Activated B cell treated with CpG ODN at 0.5 μM for 24 hours (primary cell): ENCODE measurements around the gene KDM6B. TPM values are rescaled to one million over a fixed set of nuclear protein-coding genes. Genes with fewer than 3 reads are reported as not detected.
"Not testable (repeated sequence)": the region's sequence is repeated elsewhere in the genome, so short reads cannot be mapped to it uniquely, and the experiment has no call there.

Source experiments
- ATAC-seq: fragments of 200-7000 bp; cut with Tn5 transposase; one replicate; pipeline ENCODE4 v1.10.0; 2021; ENCODE audit warnings: low read depth, mild to moderate bottlenecking, moderate library complexity
- CTCF ChIA-PET: fragments of 350-600 bp; sonication (Branson Sonifier 250); formaldehyde crosslinking; loops from one replicate; lab custom pipeline; 2021; ENCODE audit warnings: antibody characterized with exemption; lab: Charles Lee
- POLR2A ChIA-PET: fragments of 350-600 bp; sonication (Branson Sonifier 250); formaldehyde crosslinking; loops from one replicate; lab custom pipeline; 2021; ENCODE audit warnings: antibody characterized with exemption; lab: Charles Lee
- DNase-seq: peaks from one replicate; pipeline ENCODE4 v3.0.0; 2022
- H3K27ac Mint-ChIP-seq: one replicate; pipeline ENCODE4 v1.8.0; 2020; ENCODE audit warnings: mixed read lengths
- H3K27me3 Mint-ChIP-seq: one replicate; pipeline ENCODE4 v1.8.0; 2021; ENCODE audit warnings: mixed read lengths
- H3K36me3 Mint-ChIP-seq: one replicate; pipeline ENCODE4 v1.8.0; 2021; ENCODE audit warnings: low read depth, mixed read lengths
- H3K4me1 Mint-ChIP-seq: one replicate; pipeline ENCODE4 v1.8.0; 2021; ENCODE audit warnings: mixed read lengths
- H3K4me3 Mint-ChIP-seq: one replicate; pipeline ENCODE4 v1.8.0; 2020; ENCODE audit warnings: mild to moderate bottlenecking, mixed read lengths
- H3K9me3 Mint-ChIP-seq: one replicate; pipeline ENCODE4 v1.8.0; 2020; ENCODE audit warnings: mixed read lengths
- intact Hi-C: fragments of 100-400 bp; cut with micrococcal nuclease; formaldehyde crosslinking; loops from one replicate; pipeline ENCODE4 v1.15.1; 2024
- total RNA-seq: library from RNA; stranded (reverse); gene quantifications from 2 replicates; pipeline ENCODE4 v1.2.3, GENCODE V29; 2022
- TF ChIP-seq, protein P1 (sequence below): fragments of 200-600 bp; IDR thresholded peaks from one replicate; pipeline ENCODE4 v1.8.0; 2022; ENCODE audit warnings: antibody characterized with exemption, mild to moderate bottlenecking

Gene KDM6B
- total RNA-seq, 1 donor from 2014 or later = 70.8 TPM

DNA sequence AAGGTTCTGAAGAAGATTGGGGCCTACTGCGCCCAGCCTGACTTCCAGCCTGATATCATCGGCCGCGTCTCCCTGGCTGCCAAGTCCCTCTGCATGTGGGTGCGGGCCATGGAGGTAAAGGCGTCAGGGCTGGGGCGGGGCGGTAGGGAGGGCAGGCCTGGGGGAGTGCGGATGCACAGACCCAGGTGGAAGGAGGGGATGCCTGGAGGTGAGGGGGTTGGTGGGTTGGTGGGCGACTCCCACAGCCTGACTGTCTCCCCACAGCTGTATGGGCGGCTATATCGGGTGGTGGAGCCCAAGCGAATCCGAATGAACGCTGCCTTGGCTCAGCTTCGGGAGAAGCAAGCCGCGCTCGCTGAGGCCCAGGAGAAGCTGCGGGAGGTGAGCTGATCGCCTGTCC lies 26.8 kb upstream of the KDM6B start:
- Mint-ChIP-seq H3K4me3 (no peak overlapping the region), H3K9me3 (no peaks in the 10 kb centered on the region), H3K27ac (no peak overlapping the region), H3K27me3 (peaks cover 20% of the 10 kb centered on the region), H3K36me3 (no peaks in the 10 kb centered on the region), H3K4me1 (no peaks in the 10 kb centered on the region)
- TF ChIP-seq, protein P1, sequence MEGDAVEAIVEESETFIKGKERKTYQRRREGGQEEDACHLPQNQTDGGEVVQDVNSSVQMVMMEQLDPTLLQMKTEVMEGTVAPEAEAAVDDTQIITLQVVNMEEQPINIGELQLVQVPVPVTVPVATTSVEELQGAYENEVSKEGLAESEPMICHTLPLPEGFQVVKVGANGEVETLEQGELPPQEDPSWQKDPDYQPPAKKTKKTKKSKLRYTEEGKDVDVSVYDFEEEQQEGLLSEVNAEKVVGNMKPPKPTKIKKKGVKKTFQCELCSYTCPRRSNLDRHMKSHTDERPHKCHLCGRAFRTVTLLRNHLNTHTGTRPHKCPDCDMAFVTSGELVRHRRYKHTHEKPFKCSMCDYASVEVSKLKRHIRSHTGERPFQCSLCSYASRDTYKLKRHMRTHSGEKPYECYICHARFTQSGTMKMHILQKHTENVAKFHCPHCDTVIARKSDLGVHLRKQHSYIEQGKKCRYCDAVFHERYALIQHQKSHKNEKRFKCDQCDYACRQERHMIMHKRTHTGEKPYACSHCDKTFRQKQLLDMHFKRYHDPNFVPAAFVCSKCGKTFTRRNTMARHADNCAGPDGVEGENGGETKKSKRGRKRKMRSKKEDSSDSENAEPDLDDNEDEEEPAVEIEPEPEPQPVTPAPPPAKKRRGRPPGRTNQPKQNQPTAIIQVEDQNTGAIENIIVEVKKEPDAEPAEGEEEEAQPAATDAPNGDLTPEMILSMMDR = no peak
- ChIA-PET CTCF (no interaction called here), POLR2A (no interaction called here)
- intact Hi-C loops = no loop called here
- ATAC-seq (no peak), DNase-seq (no peak)

DNA sequence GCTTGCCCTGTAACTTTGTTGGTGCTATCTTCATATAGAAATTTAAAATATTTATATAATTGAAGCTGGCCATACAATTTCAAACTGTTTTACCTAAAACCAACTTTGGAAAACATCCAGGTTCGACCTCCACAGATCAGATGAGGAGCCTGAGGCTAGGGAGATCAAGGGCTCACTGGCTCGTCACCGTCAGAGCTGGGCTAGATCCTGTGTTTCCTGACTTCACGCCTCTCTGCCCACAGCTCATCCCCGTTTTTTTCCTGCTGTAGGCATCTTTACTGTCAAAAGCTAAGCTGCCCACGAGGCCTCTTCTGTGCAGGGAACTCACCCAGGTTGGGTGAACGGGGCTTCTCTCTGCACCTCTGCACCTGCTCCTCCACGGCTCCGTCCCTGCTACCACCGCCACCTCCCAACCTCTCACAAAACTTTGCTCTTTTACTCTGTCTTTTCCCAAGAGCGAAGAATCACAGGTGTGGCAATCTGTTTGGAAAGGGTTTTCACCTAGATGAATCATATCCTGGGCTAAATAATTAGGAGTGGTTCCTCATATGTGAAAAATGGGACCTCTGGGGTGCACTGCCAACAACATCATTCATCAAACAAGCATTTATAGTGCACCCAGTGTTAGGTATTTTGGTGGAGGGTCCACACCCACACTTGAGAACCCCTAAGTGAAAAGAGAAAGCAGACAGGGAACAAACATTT lies 24.8 kb upstream of the KDM6B start:
- ATAC-seq = no peak
- TF ChIP-seq, protein P1 = no peak
- no peak for DNase-seq
- no peak overlapping the region for H3K4me3 Mint-ChIP-seq
- peaks cover 15% of the 10 kb centered on the region for H3K27me3 Mint-ChIP-seq
- H3K9me3 Mint-ChIP-seq = no peaks in the 10 kb centered on the region
- CTCF ChIA-PET = no interaction called here
- H3K4me1 Mint-ChIP-seq = no peaks in the 10 kb centered on the region
- intact Hi-C loops = no loop called here
- H3K27ac Mint-ChIP-seq = no peak overlapping the region
- POLR2A ChIA-PET = interaction anchor here (0.6 kb wide), 1 partner anchor 283 kb away, joined by 3 read pairs; no protein-coding TSS in a partner anchor
- no peaks in the 10 kb centered on the region for H3K36me3 Mint-ChIP-seq

DNA sequence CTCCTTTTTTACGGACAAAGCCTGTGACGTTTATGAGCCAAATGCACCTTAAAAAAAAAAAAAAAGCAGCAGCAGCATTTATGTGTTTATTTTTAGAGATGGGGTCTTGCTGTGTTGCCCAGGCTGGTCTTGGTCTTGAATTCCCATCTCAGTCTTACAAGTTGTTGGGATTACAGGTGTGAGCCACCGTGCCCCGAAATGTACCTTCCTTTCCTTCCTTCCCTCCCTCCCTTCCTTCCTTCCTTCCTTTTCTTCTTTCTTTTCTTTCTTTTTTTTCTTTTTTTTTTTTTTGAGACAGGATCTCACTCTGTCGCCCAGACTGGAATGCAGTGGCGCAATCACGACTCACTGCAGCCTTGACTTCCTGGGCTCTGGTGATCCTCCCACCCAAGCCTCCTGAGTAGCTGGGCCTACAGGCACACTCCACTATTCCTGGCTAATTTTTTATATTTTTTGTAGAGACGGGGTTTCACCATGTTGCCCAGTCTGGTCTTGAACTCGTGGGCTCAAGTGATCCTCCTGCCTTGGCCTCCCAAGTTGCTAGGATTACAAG lies 24.1 kb upstream of the KDM6B start:
- H3K9me3 Mint-ChIP-seq, POLR2A ChIA-PET, DNase-seq, ATAC-seq, H3K36me3 Mint-ChIP-seq, H3K4me1 Mint-ChIP-seq, CTCF ChIA-PET, H3K4me3 Mint-ChIP-seq, intact Hi-C loops, H3K27ac Mint-ChIP-seq: not testable (repeated sequence)
- peaks cover 14% of the 10 kb centered on the region for H3K27me3 Mint-ChIP-seq

GRCh38 chr17:7811251-7811650 lies 22.8 kb upstream of the KDM6B start:
- intact Hi-C loops = no loop called here
- CTCF ChIA-PET = no interaction called here

GRCh38 chr17:7814969-7815368 lies 19.0 kb upstream of the KDM6B start:
- H3K27me3 Mint-ChIP-seq = peaks cover 6% of the 10 kb centered on the region
- H3K9me3 Mint-ChIP-seq = no peaks in the 10 kb centered on the region
- H3K27ac Mint-ChIP-seq = no peak overlapping the region
- ATAC-seq (no peak), DNase-seq (no peak)
- ChIA-PET CTCF (no interaction called here), POLR2A (no interaction called here)
- H3K4me1 Mint-ChIP-seq = no peaks in the 10 kb centered on the region
- H3K4me3 Mint-ChIP-seq = no peak overlapping the region
- intact Hi-C loops = no loop called here
- H3K36me3 Mint-ChIP-seq = no peaks in the 10 kb centered on the region
- TF ChIP-seq, protein P1 = no peak

More at GRCh38 chr17:7811251-7811650, 22.8 kb upstream of the KDM6B start:
- no peak overlapping the region for H3K4me3 Mint-ChIP-seq
- no peaks in the 10 kb centered on the region for H3K9me3 Mint-ChIP-seq
- H3K27me3 Mint-ChIP-seq = peaks cover 14% of the 10 kb centered on the region
- no peak overlapping the region for H3K27ac Mint-ChIP-seq
- ATAC-seq = no peak
- H3K4me1 Mint-ChIP-seq = no peaks in the 10 kb centered on the region
- DNase-seq = no peak
- TF ChIP-seq, protein P1 = no peak
- no peaks in the 10 kb centered on the region for H3K36me3 Mint-ChIP-seq
- POLR2A ChIA-PET = interaction anchor here (0.6 kb wide), 1 partner anchor 242 kb away, joined by 5 read pairs; no protein-coding TSS in a partner anchor
